CD4-positive, alpha-beta T cell treated with Interferon alpha-2 for 1 hour (primary cell): Measurements from ENCODE around the gene SLC45A1.
"Not testable (repeated sequence)": the region's sequence is repeated elsewhere in the genome, so short reads cannot be mapped to it uniquely, and the experiment has no call there.

Source experiments
- DNase-seq, 2 donors: peaks; one replicate each; pipeline ENCODE4 v3.0.0-alpha.2; 2020 to 2022

The SLC45A1 gene

DNA sequence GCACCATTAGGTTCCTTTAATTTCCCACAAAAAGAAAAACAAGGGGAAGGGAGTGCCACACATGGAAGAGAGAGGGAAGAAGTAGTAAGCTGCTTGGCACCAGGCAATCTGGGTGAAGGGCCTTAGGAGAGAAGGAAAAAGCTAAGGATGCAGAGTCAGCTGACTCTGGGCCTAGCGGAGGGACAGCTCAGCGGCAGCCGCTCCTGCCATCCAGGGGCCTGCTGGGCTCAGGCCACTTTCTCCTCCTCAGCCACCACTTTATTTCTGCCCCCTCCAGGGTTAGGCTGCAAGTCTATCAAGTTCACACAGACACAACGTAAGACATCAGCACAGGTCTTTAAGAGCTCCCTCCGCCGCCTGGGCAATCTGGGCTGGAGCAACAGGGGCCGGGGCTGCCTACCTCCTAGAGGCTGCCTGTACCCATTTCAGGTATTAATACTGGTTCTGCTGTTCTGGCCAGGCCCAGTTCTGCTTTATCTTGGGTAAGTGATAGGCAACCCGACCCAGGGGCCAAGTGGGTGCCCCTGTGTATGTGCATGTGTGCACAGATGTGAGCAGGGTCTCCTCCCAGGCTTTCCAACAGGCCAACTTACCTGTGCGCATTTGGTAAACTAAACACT is 53.6 kb downstream of the SLC45A1 start:
- no peak for DNase-seq

DNA sequence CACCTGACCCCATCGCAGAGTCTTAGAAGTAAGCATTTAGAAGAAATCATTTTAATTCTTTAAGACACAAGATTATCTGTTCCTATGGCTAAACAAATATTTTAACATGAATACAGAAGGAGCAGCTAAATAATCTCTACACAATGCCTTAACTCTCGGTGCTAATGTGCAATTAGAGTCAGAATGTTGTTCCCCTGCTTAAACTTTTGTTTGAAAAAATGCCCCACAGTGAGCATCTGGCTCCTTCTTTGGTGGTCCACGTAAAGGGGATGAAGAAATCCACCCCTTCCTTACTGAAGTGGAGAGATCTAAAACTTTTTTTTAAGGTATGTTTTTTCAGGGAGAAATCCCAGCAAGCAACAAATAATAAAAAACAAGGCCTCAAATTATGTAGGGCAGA is 55.2 kb downstream of the SLC45A1 start:
- DNase-seq: no peak

DNA sequence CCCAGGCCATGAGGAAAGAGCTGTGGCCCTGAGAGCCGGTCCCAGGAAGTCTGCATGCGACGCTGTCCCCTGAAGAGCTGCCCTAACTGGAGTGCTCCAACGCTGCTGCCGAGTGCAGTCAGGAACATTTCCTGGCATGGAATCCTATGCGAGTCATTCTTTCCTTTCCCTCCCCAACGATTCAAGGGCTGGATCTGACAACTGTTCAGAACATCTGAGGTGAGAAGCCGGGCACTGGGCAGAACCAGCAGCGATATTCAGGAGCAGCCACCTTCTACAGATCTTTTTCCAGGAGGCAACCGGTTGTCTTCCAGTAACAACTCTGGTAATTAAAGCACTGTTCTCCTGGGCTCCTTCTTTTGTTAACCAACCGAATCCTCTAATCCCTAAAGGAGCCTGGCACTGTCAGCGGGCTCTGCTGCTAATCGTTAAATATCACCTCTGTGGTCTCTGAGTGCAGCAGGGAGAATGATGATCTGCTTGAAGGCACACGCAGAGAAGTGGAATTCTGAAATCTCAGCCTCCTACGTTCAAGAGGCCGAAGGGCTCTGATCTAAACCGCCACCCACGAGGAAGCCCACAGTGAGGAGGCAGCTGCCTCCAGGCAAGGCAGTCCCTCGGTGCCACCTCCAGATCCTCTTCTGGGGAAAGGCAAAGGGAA is 55.8 kb downstream of the SLC45A1 start:
- no peak for DNase-seq

GRCh38 chr1:8374356-8374755 is 56.4 kb downstream of the SLC45A1 start:
- DNase-seq: no peak

- peak in 1 of 2 donors; percentile 30 for DNase-seq
Observed at GRCh38 chr1:8374812-8375211, 56.9 kb downstream of the SLC45A1 start.

DNA sequence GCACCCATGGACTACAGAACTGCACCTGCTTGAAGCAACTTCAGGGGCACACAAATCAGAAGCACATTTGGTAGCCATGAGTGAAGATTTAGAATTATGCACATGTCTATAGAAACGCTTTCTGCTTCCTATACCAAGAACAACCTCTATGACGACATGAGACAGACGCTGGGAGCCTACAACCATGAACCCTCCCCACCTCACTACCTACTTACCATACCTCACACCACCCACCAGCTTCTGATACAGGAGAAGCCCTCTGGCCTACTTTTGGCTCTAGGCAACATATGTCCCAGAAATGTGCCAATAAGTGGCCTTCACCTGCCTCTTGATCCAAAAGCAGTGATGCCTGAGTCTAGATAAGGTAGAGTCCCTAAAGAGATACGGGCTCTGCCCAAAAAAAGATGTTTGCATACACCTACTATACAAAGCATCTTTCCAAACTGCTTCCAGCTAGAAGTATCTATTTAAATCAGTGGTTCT is 58.5 kb downstream of the SLC45A1 start:
- no peak for DNase-seq

- DNase-seq: no peak
Observed at GRCh38 chr1:8377271-8377981, 59.5 kb downstream of the SLC45A1 start.

DNA sequence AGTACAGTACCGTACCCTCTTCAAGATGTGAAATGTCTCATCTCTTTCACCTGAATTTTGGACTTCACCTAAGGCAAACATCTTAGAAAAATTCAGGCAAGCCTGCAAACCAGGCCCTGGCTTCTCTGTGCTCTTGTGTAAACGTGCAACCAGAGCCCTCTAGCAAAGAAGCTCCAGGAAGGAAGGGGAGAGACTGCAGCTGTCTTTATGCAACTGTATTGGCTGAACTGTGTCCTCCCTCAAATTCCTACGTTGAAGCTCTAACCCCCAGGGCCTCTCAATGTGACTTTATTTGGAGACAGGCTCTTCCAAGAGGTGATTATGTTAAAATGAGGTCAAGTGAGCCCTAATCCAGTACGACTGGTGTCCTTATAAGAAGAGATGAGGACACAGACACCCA is 60.3 kb downstream of the SLC45A1 start:
- no peak for DNase-seq

DNA sequence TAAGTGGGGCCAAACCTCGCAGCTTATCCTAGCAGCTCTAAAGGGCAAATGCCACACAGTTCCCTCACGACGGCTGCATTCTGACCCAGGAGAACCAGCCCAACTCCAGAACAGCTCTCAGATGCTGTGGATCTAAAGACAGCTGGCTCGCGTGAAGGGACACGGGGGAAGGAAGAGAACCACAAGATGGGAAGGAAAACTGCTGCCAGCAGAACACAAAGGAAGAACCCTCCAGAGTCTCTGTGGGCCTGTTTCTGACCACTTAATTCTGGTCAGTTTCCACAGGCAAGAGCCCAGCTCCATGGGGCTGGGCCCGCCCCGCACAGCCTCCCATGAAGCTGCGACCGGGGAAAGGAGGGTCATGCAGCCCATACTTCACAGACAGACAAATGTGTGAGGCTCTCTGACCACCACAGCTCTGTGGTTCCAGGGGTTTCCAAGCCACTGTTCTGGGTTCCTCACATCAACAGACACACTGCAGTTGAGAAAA is 61.1 kb downstream of the SLC45A1 start:
- DNase-seq: no peak

GRCh38 chr1:8379513-8380186 is 61.7 kb downstream of the SLC45A1 start:
- no peak for DNase-seq

- DNase-seq: not testable (repeated sequence)
Observed at GRCh38 chr1:8380310-8380709, 62.4 kb downstream of the SLC45A1 start.

DNA sequence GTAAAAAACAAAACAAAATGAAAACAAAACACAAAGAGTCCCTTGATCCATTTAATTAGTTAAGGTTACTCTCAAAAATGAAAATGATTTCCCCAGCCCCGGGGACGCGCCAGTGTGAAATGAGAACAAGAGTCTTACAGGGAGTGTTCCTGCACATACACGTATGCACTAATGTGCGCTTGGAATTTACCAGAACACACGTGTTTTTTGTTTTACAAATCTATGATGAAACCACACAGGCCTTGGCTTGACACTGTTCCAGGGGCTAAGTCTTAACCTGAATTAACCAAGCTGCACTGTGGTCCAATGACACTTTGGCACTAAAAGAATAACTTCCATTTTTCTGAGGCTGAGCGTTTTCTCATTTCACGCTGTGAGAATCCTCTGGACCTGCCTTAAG is 63.7 kb downstream of the SLC45A1 start:
- DNase-seq: no peak

DNA sequence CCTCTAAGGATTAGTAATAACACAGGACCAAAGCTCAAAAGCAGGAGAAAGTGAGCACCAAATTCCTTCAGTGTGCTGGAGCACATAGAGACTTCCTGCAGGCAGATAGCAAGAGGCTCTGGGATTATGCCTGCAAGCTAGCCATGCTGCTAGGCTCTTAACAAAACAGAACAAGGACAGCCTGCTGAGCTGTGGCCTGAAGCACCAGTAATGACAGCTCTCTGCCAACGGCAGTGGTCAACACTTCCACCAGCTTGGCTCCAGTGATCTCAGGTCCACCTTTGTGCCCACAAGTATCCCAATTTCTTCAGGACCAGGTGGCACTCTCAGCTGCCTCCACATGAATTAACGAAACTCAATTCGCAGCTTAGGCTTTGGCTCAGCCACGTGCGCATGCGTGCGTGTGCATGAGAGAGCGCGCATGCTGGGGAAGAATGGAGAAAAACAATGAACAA is 64.2 kb downstream of the SLC45A1 start:
- DNase-seq: no peak

DNA sequence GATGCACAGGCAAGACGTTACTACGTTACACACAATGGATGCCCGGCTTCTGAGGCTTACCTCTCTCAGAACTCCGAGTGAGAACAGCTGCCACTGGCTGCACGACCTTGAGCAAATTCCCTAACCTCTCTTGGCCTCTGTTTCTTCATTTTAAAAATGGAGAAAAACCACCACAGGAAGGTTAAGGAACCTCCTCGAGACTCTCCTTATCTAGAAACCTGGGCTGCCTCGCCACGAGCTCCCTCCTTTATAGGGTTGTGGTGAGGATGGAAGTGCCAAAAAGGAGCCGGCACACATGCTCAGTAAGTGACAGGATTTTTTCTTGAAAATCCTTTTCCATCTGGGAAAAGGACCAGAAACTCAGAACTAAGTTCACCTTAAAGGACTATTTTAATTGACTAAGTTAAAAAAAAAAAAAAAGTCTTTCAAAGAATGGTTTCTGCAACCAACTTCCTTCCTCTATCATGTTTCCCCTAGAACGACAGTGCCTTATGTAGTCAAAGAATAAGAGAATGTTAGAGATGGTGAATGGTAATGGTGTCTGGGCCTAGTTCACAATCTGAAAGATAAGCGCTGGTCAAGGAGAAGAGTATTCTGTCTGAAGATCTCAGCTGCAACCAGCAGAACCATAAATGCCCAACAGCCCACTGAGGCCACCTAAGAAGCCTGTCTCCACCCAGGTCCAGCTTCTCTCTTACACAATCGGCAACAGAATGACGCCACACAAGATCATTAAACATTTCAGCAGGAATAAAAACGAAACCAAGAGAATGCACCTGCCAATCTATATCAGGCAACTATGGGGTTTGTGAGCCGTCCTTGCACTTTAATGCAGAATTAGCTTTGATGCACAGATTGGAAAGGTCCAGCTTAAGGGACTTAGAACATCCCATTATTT is 64.9 kb downstream of the SLC45A1 start:
- peak in 1 of 2 donors; percentile 22 for DNase-seq

DNA sequence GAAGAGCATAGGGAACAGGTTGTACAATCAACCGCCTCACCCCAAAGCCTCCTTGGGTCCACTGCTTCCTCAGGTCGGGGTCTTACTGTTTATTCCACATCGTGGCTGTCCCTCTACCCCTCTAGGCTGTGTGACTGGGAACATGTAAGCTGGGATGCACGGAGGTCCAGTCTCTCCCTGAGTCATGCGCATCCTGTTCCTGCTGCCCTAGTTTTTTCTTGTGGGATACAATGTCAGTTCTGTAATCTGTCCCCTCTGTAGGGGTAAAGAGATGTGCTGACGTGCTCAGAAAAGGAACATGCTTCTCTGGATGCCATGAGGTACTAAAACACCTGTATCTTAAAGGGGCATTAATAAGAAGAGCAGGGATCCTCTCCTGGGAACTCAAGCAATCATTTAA is 66.2 kb downstream of the SLC45A1 start:
- no peak for DNase-seq

GRCh38 chr1:8384577-8384976 is 66.7 kb downstream of the SLC45A1 start:
- DNase-seq: no peak

DNA sequence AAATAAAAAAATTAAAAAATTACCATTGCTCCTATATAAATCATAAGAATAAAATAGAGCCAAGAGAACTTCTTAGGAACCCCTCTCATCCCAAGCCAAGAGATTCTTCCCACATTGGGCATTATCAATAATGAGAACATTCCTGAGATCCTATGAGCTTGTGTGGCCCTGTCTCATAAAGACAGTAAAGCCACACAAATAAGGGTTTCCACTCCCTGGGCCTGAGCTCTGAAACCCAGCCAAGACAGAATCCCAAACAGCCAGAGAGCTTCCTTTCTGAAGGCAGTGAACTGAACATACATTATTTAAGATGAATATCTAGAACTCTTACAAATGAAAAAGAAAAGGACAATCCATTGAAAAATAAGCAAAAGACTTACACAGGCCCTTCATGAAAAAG is 68.3 kb downstream of the SLC45A1 start:
- no peak for DNase-seq

- no peak for DNase-seq
Observed at GRCh38 chr1:8388732-8389562, 71.0 kb downstream of the SLC45A1 start.

DNA sequence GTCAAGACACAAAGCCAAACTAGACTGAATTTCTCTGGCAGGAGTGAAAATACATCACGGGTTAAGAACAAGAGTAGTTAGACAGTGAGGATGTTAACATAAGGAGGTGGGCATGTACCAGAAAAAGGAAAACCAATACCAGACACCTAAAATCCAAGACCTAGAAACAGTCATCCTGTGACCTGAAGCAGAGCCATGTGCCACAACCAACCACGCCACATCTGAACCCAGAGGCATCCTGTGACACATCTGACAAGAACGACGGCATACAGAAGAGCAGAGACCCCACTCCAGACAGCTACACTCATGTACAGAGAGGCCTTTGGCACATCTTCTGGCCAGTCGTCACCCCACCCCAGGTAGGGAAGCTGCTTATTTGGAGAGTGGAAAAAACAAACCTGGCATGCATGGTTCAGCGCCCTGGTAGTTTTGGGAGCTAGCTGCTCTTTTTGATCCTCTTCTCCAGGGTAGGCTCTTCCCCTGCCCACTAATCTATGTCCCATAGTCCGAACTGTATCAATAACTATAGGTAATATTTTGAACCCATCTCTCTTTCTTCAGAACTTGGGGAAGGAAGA is 72.1 kb downstream of the SLC45A1 start:
- DNase-seq: no peak

DNA sequence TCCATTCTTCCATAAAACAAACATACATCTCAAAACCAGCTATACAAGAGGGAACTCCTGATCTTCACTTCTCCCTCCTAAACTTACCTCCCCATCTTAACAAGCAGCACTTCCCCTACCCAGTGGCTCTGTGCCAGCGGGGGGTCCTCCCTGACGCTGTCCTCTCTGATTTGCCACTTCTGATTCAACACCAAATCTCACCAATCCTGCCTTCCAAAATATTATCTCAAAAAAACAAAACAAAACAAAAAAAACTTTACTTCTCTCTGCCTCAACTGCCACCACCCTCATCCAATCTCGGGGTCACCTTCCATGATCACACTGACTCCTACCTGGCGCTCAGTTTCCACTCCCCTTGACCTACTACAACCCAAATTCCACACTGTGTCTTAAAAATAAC is 72.8 kb downstream of the SLC45A1 start:
- DNase-seq: no peak

- DNase-seq: no peak
Observed at GRCh38 chr1:8392522-8392921, 74.6 kb downstream of the SLC45A1 start.
